Inflammatory macrophage treated with lipopolysaccharide for 1 hour (primary cell): ENCODE data around the gene FAM43B.
A peak's percentile ranks its signal among the peaks of the same experiment; 100 is the strongest.
"Not testable (repeated sequence)": the region's sequence is repeated elsewhere in the genome, so short reads cannot be mapped to it uniquely, and the experiment has no call there.

Experiments used
- DNase-seq, 2 donors: peaks; one replicate each; pipeline ENCODE4 v3.0.0-alpha.2; 2020 to 2022

FAM43B gene, protein sequence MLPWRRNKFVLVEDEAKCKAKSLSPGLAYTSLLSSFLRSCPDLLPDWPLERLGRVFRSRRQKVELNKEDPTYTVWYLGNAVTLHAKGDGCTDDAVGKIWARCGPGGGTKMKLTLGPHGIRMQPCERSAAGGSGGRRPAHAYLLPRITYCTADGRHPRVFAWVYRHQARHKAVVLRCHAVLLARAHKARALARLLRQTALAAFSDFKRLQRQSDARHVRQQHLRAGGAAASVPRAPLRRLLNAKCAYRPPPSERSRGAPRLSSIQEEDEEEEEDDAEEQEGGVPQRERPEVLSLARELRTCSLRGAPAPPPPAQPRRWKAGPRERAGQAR

DNA sequence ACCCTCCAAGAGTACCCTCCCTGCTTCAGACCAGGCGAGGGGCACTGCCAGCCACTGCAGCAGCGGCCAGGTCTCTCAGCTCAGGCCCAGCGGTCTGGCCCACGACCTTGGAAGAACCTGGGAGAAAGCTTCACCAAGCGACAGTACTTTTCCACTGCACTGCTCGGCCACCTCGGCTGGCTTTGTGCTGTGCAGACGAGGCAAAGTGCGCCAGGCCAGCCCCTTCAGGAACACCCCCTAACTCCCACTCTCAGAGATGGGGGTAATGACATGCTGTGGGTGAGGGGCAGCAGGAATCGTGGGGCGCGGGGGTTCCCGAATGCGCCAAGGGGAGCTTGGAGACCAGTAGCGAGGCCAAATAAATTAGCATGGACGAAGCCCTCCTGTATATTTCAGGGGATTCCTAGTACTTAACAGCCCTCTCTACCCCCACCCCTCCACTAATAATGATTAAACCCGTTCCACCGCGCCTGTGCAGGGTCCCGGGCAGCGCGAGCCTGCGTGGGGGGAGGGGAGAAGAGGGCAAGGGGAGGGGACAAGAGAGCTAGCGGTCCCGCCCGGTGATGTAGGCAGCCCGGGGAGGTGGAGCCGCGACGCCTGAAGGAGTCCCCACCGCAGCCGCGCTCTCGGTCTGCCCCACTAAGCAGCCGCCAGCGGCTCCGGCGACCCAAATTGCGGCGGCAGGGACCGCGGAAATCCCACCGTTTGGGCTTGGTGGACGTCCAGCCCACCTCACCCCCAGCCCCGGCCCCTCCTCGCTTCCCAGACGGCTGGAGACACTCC, at the start of gene FAM43B:
Gene FAM43B, plus strand, starts transcription at position 629 of the 783 bp plus-strand sequence. CDS start 401 bp downstream, outside the sequence.
- no peak for DNase-seq

DNA sequence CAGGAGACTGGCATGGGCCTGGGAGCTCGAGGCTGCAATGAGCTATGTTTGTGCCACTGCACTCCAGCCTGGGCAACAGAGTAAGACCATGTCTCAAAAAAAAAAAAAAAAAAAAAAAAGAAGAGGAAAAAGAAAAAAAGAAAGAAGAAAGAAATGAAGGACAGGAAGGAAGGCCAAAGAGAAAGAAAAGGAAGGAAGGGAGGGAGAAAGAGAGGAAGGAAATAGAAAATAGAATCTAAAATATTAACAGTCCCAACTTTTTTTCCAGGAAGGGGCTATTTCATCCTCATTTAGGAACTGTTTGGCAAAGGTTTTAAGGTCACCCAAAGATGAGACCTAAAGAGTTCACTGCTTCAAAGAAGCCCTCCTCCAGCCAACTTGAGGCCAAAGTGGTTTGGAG, 46.9 kb upstream of the FAM43B start:
- no peak for DNase-seq

DNA sequence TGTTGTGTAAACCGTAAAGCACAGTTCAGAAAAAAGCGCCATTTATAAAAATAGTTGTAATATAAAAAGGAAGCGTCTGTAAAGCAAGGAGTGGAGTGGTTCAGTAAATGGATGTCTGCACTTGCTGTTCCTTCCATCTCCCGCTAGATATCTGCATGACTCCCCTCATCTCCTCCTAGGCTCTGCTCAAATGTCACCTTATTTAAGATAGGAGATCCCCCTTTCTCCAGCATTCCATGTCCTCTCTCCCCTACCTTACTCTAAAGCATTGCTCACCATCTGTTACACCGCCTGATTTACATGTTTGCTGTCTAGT, 45.2 kb upstream of the FAM43B start:
- DNase-seq: no peak

DNA sequence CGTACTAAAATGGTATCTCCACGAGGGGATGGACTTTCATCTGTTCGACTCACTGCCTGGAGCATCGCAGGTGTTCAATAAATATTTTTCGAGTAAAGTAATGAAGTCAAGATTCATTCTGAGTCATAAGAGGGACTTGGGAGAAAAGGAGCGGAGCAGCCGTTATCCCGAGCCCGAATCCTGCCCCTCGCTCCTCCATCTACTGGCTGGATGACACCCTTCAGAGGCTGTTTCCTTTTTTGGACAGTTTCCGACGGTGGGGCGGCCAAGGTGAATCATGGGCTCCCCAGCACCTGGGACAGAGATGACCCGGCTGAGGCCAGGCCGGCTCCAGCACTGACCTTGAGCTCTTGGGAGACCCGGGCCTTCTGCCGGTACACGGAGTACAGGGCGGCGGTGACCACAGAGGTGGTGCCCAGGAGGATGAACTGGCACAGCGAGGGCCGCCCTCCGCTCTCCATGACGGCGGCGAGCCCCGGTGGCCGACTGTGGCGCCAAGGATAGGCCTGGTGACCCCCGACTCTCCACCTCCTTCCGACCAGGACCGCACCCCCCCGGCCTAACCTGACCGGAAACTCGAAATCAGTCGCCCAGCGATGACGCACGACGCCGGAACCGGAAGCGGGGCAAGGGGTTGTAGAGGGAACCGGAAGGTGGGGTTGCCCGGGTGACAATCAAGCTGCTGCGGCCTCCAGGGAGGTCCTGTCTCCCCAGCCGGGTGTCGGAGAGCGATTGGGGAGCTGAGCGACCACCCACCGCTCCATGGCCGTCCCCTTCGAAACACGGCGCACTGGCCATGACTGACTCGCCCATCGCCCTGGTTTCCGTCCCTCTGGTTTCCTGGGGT, 44.6 kb upstream of the FAM43B start, which contains the start of gene MUL1:
Gene MUL1, minus strand, starts transcription at position 588 of the 847 bp plus-strand sequence. Its CDS starts 127 bp downstream, at position 461.
- DNase-seq: peak; percentile 86 to 96

DNA sequence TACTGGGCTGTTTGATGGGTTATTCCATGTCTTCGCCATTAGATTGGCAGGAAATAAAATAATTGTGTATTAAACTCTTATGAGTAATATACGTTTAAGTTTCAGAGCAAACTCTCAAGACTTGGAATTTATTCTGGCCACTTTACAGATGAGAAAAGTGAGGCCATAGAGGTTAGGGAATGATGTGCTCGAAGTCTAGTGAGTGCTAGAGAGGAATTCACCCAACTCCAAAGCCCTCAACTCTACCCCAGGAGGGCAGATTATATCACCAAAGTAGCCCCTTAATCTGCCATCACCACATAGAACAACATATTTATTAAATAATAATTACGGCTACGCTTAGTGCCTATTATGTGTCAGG, 44.0 kb upstream of the FAM43B start:
- no peak for DNase-seq

DNA sequence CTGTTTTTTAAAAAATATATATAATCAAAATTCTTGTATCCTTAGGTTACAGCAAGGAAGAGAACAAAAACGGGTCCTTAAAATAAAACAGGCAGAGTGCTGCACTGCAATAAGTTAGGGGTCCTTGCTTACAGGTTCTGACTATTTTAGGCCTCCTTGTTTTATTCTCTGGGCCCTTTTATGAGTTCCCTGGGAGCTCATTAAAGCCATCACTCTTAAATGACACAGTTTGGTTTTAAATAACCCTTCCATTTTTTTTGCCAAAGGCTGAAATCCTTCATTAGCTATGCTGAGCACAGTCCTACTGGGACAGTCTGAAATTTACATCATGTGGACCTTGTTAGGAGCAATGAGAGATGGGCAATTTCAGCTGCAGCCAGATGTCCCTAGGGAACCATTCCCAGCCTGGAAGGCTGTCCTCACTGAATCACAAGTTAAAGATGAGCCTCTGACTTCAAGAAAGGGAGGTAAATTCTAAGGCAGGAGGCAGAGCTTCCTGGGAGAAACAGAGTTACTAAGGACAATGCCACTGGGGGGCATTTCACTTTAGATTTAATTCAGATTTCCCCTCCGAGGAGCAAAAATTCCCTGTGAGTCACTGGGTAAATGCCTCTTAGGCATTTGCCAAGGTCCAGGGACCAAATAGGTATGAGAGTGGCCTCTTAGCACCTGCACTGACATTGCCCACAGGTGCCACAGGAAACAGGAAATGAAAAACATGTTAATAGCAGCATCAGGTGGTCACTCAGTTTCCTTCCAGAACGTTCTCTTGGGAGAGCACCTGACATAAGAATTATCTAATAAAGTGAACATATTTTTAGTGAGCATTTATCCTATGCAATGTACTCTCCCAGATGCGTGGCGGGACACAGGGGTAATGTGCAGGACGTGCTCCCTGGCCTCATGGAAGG, 40.6 kb upstream of the FAM43B start:
- DNase-seq: no peak

DNA sequence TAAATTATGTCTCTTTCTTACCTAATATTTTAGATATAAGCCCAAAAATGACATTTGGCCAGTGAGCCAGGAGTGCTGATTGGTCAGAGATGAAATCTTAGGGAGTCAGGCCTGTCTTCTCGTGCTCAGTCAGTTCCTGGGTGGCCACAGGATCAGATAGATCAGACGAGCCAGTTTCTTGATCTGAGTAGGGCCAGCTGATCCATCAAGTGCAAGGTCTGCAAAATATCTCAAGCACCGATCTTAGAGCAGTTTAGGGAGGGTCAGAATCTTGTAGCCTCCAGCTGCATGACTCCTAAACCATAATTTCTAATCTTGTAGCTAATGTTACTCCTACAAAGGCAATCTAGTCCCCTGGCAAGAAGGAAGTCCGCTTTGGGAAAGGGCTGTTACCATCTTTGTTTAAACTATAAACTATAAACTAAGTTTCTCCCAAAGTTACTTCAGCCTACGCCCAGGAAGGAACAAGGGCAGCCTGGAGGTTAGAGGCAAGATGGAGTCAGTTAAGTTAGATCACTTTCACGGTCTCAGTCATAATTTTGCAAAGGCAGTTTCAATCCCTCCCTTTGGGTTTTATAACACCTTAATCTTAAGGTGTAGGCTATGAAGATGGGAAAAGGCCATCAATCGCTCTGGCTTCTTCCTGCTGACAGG, 32.6 kb upstream of the FAM43B start:
- not testable (repeated sequence) for DNase-seq

DNA sequence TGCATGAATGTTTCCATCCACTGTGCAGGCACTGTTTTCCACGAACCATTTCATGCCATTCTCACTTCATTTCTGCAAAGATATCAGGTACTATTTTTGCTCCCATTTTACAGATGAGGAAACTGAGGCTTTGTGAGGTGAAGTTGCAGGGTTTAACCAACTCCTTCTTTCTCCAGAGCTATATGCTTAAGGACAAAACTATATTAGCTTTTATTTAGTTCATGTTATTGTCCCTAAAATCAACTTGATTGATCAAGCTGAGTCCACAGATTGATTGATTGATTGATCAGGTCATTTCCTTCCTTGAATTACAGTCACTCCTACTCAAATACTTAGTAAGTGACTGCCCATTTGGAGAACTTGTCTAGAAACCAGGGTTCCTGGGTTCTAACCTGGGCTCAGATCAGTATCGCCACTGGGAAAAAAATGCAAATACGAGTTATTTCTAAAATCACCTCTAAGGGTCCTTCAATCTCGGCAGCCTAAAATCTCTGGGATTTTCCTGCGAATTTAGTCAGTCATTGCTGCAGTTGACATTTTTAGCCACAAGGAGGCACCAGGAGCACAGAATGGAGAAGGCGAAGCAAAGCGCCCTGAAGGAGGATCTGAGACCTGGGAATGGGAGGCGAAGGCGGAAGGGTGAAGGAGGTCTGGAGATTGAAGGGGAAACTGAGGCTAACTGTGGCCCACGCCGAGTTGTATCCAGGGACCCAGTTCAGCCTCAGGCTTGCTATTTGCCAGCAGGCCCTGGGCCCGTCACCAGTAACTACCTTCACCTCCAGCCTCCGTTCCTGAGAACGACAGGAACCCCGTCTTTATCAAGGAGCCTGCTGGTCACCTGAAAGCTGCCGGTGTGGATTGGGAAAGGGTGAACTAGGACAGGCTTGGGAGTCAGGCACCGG, 30.2 kb upstream of the FAM43B start:
- peak; percentile 50 to 95 for DNase-seq

DNA sequence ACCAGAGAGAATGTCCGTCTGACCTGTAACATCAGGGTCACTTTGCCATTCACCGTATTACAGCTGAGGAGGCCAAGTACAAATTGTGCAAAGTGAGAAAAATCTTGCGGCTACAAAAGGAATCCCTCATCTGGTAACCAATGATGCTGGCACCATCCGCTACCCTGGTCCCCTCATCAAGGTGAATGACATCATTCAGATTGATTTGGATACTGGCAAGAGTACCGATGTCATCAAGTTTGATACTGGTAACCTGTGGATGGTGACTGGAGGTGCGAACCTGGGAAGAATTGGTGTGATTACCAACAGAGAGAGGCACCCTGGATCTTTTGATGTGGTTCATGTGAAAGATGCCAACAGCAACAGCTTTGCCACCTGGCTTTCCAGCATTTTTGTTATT, 26.1 kb upstream of the FAM43B start:
- DNase-seq: no peak

DNA sequence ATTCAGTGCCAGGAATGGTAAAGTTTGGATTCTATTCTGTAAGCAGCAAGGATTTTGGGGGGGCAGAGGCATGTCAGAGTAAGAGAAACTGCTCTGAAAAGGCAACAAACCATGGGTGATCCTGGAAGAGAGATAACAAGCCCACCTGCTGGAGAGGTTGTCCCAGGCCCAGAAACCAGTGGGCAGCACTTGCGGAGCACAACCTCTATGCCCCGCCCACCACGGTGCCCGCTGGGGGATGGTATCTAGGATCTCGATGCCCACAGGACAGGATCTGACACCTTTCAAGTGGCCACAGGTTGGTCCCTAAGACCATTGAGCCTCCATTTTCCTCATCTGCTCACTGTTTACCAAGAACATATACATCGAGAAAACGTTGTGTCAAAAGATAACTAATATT, 24.2 kb upstream of the FAM43B start:
- DNase-seq: no peak

DNA sequence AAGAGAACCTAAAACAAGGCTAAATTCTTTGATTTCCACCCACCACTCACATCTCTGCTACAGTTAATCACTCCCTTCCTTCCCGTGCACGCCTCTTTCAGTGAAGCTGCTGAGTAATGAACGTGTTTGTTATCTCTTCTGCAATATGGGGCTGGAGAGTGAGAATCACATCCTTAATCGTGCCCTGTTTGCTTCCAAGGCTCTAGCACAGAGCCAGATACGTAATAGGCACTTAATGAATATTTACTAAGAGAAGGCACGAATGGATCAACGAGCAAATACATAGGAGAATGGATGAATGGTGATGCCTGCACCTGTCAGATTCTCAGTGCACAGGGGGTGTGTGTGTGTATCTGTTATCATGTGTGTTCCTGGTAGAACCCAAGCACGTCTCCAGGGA, 22.1 kb upstream of the FAM43B start:
- DNase-seq: no peak

DNA sequence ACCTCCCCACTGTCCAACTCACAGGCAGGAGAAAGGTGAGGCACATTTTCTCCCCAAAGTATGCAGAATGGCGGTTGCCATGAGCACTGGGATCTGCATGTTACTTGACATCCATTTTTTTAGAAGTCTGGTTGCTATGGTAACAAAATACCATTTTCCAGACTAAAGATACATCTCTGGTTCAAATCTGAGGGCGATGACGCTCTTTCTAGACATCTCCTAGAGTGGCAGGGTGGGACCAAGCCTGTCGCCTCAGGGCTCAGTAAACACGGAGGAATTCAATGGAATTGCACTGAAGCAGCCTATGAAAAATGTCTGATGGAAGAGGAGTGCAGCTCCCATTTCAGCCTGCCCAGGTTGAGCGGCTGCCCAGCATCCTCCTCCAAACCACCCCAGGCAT, 21.5 kb upstream of the FAM43B start:
- DNase-seq: no peak

DNA sequence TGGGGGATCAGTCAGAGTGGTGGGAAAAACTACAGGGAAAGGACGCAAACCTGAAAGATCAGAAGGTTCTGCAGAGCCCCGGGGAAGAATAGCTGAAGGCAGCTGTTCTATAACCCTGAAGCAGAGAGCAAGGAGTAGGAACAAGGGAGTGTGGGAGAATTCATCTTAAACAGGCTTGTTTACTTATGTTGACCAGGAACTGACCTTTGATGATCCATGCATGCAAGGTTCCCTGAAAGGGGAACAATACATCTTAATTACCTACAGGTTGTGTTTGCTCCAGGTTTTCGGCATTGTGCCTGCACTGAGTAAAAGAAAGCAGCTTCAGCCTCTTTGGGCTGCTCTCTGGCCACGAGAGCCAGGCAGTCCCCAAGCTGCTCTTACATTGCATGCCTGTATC, 18.7 kb upstream of the FAM43B start:
- no peak for DNase-seq

DNA sequence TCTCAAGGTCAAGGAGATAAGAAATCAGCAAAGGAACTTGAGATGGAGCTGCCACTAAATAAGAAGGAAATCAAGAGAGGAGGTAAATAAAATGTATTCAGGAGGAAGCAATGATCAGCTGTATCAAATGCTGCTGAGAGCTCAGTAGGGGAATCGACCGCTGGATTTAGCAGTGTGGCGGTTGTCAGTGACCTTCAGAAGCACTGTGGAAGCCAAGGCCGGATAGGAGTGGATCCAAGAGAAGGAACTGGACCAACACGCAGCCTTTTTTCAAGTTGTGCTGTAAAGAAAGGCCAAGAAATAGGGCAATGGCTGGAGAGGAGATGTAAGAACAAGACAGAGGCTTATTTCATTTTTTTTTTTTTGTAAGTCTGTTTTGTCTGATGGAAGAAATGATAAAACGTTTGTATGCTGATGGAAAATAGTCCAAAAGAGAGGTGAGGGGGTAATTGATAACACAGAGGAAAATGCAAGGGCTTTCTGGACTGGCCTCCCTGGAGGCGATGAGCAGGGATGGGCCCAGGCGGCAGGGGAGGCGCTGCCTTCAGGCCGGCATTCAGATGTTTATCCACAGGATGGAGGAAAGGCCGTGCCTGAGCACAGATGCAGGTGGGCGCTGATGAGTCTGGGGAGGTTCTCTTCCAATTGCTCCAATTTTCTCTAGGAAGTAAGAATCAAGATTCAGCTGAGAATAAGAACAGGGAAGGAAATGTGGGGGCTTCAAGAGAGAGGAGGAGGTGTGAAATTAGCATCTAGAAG, 17.5 kb upstream of the FAM43B start:
- no peak for DNase-seq

DNA sequence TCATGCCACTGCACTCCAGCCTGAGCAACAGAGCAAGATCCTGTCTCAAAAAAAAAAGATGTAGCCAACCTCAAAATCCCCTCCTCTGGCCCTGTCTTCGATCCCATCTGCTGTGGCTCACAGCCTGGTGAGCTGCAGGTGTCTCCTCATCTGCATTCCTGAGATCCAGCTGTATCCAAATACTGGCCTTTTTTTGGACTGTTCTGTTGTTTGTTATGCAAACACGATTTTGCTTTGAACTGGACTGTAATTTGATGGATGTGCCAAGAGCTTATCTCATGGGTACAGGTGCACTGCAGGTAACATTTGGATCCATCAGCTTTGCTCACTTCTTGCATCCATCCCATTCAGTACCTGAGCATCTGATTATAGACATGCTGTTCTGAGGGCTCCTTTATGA, 14.1 kb upstream of the FAM43B start:
- DNase-seq: no peak

DNA sequence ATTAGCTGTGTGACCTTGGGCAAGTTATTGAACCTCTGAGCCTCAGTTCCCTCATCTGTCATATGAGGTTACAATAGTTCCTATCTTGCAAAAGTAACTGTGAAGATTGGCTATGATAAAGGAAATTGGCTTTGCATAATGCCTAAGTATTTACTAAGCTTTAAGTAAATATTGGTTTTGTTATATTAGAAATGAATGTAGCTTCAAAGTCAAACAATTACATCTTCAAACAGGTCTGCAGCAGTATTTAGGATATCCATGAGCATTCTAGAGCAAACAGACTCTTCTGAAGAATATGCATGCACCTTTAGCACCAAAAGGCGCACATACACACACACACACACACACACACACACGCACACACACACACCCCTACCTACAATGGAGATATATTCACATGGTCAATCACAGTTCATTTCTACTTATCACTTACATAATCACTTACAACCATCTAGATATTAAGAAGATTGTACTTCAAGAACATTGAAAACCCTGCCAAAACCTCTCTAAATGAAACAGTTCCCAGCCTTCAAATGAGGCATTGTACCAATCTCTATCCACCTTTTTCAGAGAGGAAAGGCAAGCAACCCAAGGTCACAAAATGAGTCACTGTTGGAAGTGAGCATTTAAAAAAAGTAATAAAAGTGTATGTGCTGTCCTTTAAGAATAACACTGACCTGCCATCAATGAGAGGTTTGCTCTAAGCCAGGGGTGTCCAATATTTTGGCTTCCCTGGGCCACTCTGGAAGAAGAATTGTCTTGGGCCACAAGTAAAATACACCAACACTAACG, 13.4 kb upstream of the FAM43B start:
- DNase-seq: no peak

DNA sequence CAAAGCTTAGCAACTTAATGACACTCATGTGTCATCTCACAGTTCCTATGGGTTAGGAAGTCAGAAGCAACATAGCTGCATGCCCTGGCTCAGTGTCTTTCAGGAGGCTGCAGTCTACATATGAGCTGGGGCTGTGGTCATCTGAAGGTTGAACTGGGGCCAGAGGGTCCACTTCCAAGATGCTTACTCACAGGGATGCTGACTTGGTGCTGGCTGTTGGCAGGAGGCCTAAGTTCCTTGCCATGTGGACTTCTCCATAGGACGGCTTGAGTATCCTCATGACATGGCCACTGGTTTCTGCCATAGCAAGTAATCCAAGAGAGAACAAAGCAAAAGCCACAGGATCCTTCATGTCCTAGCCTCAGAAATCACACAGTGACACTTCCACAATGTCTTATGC, 12.1 kb upstream of the FAM43B start:
- no peak for DNase-seq

DNA sequence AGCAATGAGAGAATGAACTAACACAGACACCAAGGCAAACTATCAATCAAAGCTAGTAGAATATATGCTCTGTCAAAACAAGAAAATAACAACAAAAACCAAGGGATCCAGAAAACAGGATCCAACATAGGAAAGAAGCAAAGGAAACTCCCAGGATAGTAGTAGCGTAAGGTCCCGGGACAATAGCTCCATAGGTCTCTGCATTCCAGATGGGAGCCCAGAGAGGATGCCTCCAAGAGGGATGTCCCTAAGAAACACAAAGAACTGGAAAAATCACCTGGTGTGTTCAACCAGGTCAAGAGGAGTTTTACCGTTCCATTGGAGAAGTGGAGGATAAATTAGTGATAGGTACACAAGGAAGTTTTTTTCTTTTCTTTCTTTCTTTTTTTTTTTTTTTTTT, 5.7 kb upstream of the FAM43B start:
- no peak for DNase-seq

DNA sequence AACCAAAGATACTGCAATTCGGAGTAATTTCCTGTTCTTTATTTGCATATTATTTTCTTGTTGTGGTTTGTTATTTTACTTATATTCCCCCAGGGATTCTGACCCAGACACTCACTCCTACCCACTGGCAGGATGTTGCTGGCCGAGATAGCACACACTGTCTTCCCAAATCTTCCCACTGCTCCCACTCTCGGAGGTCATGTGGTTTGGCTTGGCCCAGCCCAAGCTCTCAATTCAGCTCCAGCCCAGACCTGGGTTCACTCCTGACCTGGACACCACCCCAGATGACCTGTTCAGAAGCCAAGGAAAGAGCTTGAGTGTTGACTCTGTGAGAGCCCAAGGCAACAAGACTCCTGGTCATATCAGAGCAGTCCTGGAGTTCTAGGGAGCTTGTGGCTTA, 1.2 kb upstream of the FAM43B start:
- DNase-seq: no peak
